Liver (tissue), 9 donors: Measurements from ENCODE around the gene PDGFD. TPM values are rescaled to one million over a fixed set of nuclear protein-coding genes. Genes with fewer than 3 reads are reported as not detected.

Experiments
- DNase-seq: peaks from one replicate; pipeline ENCODE4 v3.0.0-alpha.2; 2017; ENCODE audit warnings: low spot score
- H3K27ac ChIP-seq, 2 donors: one replicate each; pipeline ENCODE4 v1.7.0; 2013; ENCODE audit warnings: inconsistent platforms in 2 of 2, low read length in 2 of 2, control low read depth in 1 of 2, low read depth in 1 of 2, mild to moderate bottlenecking in 1 of 2
- H3K27me3 ChIP-seq, 4 donors: one replicate each; pipeline versions ENCODE4 v1.6.1 to v1.7.0; 2013; ENCODE audit warnings: low read length in 3 of 4, inconsistent platforms in 1 of 4, mild to moderate bottlenecking in 1 of 4, moderate library complexity in 1 of 4; ENCODE audit not compliant: control insufficient read depth in 4 of 4, insufficient read depth in 4 of 4
- H3K36me3 ChIP-seq, 4 donors: one replicate each; pipeline versions ENCODE4 v1.6.1 to v1.7.0; 2013; ENCODE audit warnings: low read length in 3 of 4, mild to moderate bottlenecking in 3 of 4, low read depth in 1 of 4, moderate library complexity in 1 of 4; ENCODE audit not compliant: control insufficient read depth in 4 of 4, insufficient read depth in 3 of 4
- H3K4me1 ChIP-seq, 4 donors: one replicate each; pipeline versions ENCODE4 v1.6.1 to v1.7.0; 2013; ENCODE audit warnings: low read length in 3 of 4, mild to moderate bottlenecking in 3 of 4, moderate library complexity in 1 of 4; ENCODE audit not compliant: control insufficient read depth in 4 of 4, insufficient read depth in 4 of 4
- H3K4me3 ChIP-seq, 3 donors: one replicate each; pipeline versions ENCODE4 v1.6.1 to v1.7.0; 2013; ENCODE audit warnings: low read length in 3 of 3, control low read depth in 1 of 3, low read depth in 1 of 3, mild to moderate bottlenecking in 1 of 3
- H3K9ac ChIP-seq, 2 donors: one replicate each; pipeline ENCODE4 v1.7.0; 2013; ENCODE audit warnings: low read length in 2 of 2, mild to moderate bottlenecking in 2 of 2, moderate library complexity in 2 of 2, control low read depth in 1 of 2, low read depth in 1 of 2
- H3K9me3 ChIP-seq, 4 donors: one replicate each; pipeline versions ENCODE4 v1.6.1 to v1.7.0; 2013; ENCODE audit warnings: low read length in 3 of 4; ENCODE audit not compliant: control insufficient read depth in 4 of 4
- ATF3 ChIP-seq: IDR thresholded peaks from 2 replicates; pipeline ENCODE4 v1.6.1; 2016; ENCODE audit warnings: antibody characterized with exemption
- CTCF ChIP-seq: fragments of 150-350 bp; IDR thresholded peaks from 2 replicates; pipeline ENCODE4 v1.5.1; 2017; ENCODE audit warnings: improper control_type of control experiment, low read depth, low read length; ENCODE audit not compliant: missing input control
- EGR1 ChIP-seq, 2 donors: IDR thresholded peaks; 2 replicates each; pipeline ENCODE4 v1.6.1; 2016 to 2018; ENCODE audit warnings: antibody characterized with exemption in 2 of 2, low read depth in 2 of 2
- FOXA1 ChIP-seq: IDR thresholded peaks from 2 replicates; pipeline ENCODE4 v1.6.1; 2016; ENCODE audit warnings: antibody characterized with exemption
- FOXA2 ChIP-seq: IDR thresholded peaks from 2 replicates; pipeline ENCODE4 v1.6.1; 2016; ENCODE audit warnings: antibody characterized with exemption
- GABPA ChIP-seq, 2 donors: IDR thresholded peaks in 1 of 2; conservative IDR thresholded peaks in 1 of 2; 2 replicates each; pipeline ENCODE4 v1.6.1; 2016; ENCODE audit warnings: antibody characterized with exemption in 2 of 2, mild to moderate bottlenecking in 1 of 2, moderate library complexity in 1 of 2
- HNF4A ChIP-seq, 2 donors: conservative IDR thresholded peaks; 2 replicates each; pipeline ENCODE4 v1.6.1; 2016; ENCODE audit warnings: antibody characterized with exemption in 2 of 2, mild to moderate bottlenecking in 2 of 2
- MAX ChIP-seq: IDR thresholded peaks from 2 replicates; pipeline ENCODE4 v1.6.1; 2016; ENCODE audit warnings: antibody characterized with exemption
- NR2F2 ChIP-seq: IDR thresholded peaks from 2 replicates; pipeline ENCODE4 v1.6.1; 2016; ENCODE audit warnings: antibody characterized with exemption
- RAD21 ChIP-seq, 2 donors: IDR thresholded peaks; 2 replicates each; pipeline ENCODE4 v1.6.1; 2016; ENCODE audit warnings: antibody characterized with exemption in 2 of 2, mild to moderate bottlenecking in 2 of 2
- REST ChIP-seq: IDR thresholded peaks from 2 replicates; pipeline ENCODE4 v1.6.1; 2016; ENCODE audit warnings: antibody characterized with exemption, mild to moderate bottlenecking
- RXRA ChIP-seq, 2 donors: IDR thresholded peaks; 2 replicates each; pipeline ENCODE4 v1.6.1; 2017 to 2018; ENCODE audit warnings: antibody characterized with exemption in 2 of 2, mild to moderate bottlenecking in 1 of 2
- SP1 ChIP-seq: IDR thresholded peaks from 2 replicates; pipeline ENCODE4 v1.6.1; 2018; ENCODE audit warnings: antibody characterized with exemption, mild to moderate bottlenecking
- TAF1 ChIP-seq: conservative IDR thresholded peaks from 2 replicates; pipeline ENCODE4 v1.6.1; 2016; ENCODE audit warnings: antibody characterized with exemption, mild to moderate bottlenecking
- YY1 ChIP-seq: IDR thresholded peaks from 2 replicates; pipeline ENCODE4 v1.6.1; 2016; ENCODE audit warnings: antibody characterized with exemption, mild to moderate bottlenecking
- ZBTB33 ChIP-seq: IDR thresholded peaks from 2 replicates; pipeline ENCODE4 v1.6.1; 2016; ENCODE audit warnings: antibody characterized with exemption
- WGBS: extraction: QIAGEN DNeasy Blood & Tissue Kit; methylation state at CpG from one replicate; pipeline ENCODE4 v1.1.7; 2013; 5-methylcytosine and 5-hydroxymethylcytosine counted together
- polyA plus RNA-seq, 2 donors: library from polyadenylated mRNA; stranded (reverse) in 1 of 2; unstranded in 1 of 2; fragments of 200-250 nt in 1 of 2; fragments of >200 nt in 1 of 2; fragmentation: Nextera tagmentation in 1 of 2; extraction: Ambion mirVana in 1 of 2; gene quantifications; one replicate each; pipeline versions ENCODE4 v1.2.1 to v1.2.3, GENCODE V29; 2013 to 2015
- total RNA-seq, 2 donors: library from RNA; depleted of rRNA; stranded (reverse); fragments of >200 nt; gene quantifications; one replicate each; pipeline ENCODE4 v1.2.3, GENCODE V29; 2014
- donor health status: healthy.
- donor health status: healthy.
- donor health status: healthy.
- donor health status: healthy.
- donor health status: healthy.

Gene PDGFD
- total and polyA plus RNA-seq, 4 donors: 1.0 to 3.3 (median 2.1) TPM

- Histone ChIP-seq H3K4me3 (no peak overlapping the region), H3K9me3 (no peaks in the 10 kb centered on the region), H3K9ac (no peak overlapping the region), H3K4me1 (no peaks in the 10 kb centered on the region), H3K27ac (no peak overlapping the region), H3K27me3 (peaks cover 0 to 3% (median 0%) of the 10 kb centered on the region in 4 donors), H3K36me3 (no peaks in the 10 kb centered on the region)
- 74% methylated on average over 3 of the region's 3 CpGs for WGBS
- no peak for DNase-seq
- TF ChIP-seq CTCF: no peak
- TF ChIP-seq RAD21 (IDR thresholded peaks at IDR 0.05): no peak
- TF ChIP-seq NR2F2: no peak
- no peak for TF ChIP-seq FOXA2
- no peak for TF ChIP-seq HNF4A (conservative IDR thresholded peaks at IDR 0.05)
- TF ChIP-seq GABPA (IDR thresholded peaks at IDR 0.05 in 1 of 2, conservative IDR thresholded peaks at IDR 0.05 in 1 of 2): no peak
- TF ChIP-seq SP1: no peak
- no peak for TF ChIP-seq EGR1 (IDR thresholded peaks at IDR 0.05; ENCODE audit: low read depth in 2 of 2)
- TF ChIP-seq FOXA1: no peak
- no peak for TF ChIP-seq MAX
- no peak for TF ChIP-seq TAF1
- TF ChIP-seq YY1: no peak
- TF ChIP-seq REST: no peak
- TF ChIP-seq ATF3: no peak
- TF ChIP-seq RXRA (IDR thresholded peaks at IDR 0.05): no peak
- no peak for TF ChIP-seq ZBTB33
Observed at GRCh38 chr11:103862802-103863174, 301.2 kb downstream of the PDGFD start.
